GM23338 (cell line): Measurements from ENCODE around the gene ZFR2.

Experiments used
- CTCF ChIP-seq, 2 experiments: fragments of 200-600 bp in 1 of 2; sonication (generic) in 1 of 2; conservative IDR thresholded peaks; 2 replicates each; pipeline versions ENCODE4 v1.5.1 to v1.6.1; 2016 to 2017; ENCODE audit warnings: antibody characterized with exemption in 2 of 2, low read depth in 2 of 2, mild to moderate bottlenecking in 2 of 2, moderate library complexity in 1 of 2
- ETS1 ChIP-seq: IDR thresholded peaks from 2 replicates; pipeline ENCODE4 v1.6.1; 2016; ENCODE audit warnings: antibody characterized with exemption
- EZH2 ChIP-seq: fragments of 200-600 bp; sonication (generic); IDR thresholded peaks from one replicate; pipeline ENCODE4 v1.8.0; 2017; ENCODE audit warnings: antibody characterized with exemption, mild to moderate bottlenecking, low read depth; ENCODE audit not compliant: unreplicated experiment
- EZH2phosphoT487 ChIP-seq: fragments of 200-600 bp; sonication (generic); IDR thresholded peaks from one replicate; pipeline ENCODE4 v1.8.1; 2018; ENCODE audit warnings: antibody characterized with exemption; ENCODE audit not compliant: unreplicated experiment
- JUNB ChIP-seq: IDR thresholded peaks from one replicate; pipeline ENCODE4 v1.6.1; 2016; ENCODE audit warnings: antibody characterized with exemption; ENCODE audit not compliant: unreplicated experiment
- POLR2AphosphoS5 ChIP-seq: IDR thresholded peaks from 2 replicates; pipeline ENCODE4 v1.6.1; 2016; ENCODE audit warnings: antibody characterized with exemption, low read depth
- REST ChIP-seq: IDR thresholded peaks from one replicate; pipeline ENCODE4 v1.6.1; 2018; ENCODE audit warnings: antibody characterized with exemption; ENCODE audit not compliant: unreplicated experiment
- STAT1 ChIP-seq: IDR thresholded peaks from one replicate; pipeline ENCODE4 v1.6.1; 2016; ENCODE audit warnings: antibody characterized with exemption; ENCODE audit not compliant: unreplicated experiment
- ZNF331 ChIP-seq: fragments of 250-450 bp; sonication (Bioruptor Pico); IDR thresholded peaks from 2 replicates; pipeline ENCODE4 v1.5.0; 2020; ENCODE audit warnings: low read depth, mild to moderate bottlenecking, moderate library complexity

GRCh38 chr19:3866910-3867638 lies 1.8 kb downstream of the ZFR2 start:
- no peak for TF ChIP-seq CTCF (conservative IDR thresholded peaks at IDR 0.05; ENCODE audit: low read depth in 2 of 2)
- TF ChIP-seq JUNB: no peak
- TF ChIP-seq REST: no peak
- TF ChIP-seq EZH2phosphoT487: no peak
- no peak for TF ChIP-seq ETS1
- no peak for TF ChIP-seq ZNF331 (CRISPR knock-in tag)
- no peak for TF ChIP-seq EZH2
- no peak for TF ChIP-seq STAT1
- TF ChIP-seq POLR2AphosphoS5: no peak
